Activated CD8-positive, alpha-beta memory T cell treated with anti-CD3 and anti-CD28 coated beads, Interleukin-2, amount 50 U/mL, for 48 hours (primary cell): ENCODE results near the gene LMBR1L.
A peak's percentile ranks its signal among the peaks of the same experiment; 100 is the strongest.
"Not testable (repeated sequence)": the region's sequence is repeated elsewhere in the genome, so short reads cannot be mapped to it uniquely, and the experiment has no call there.

Experiments used
- DNase-seq: peaks from one replicate; pipeline ENCODE4 v3.0.0-alpha.2; 2020

Gene LMBR1L, protein sequence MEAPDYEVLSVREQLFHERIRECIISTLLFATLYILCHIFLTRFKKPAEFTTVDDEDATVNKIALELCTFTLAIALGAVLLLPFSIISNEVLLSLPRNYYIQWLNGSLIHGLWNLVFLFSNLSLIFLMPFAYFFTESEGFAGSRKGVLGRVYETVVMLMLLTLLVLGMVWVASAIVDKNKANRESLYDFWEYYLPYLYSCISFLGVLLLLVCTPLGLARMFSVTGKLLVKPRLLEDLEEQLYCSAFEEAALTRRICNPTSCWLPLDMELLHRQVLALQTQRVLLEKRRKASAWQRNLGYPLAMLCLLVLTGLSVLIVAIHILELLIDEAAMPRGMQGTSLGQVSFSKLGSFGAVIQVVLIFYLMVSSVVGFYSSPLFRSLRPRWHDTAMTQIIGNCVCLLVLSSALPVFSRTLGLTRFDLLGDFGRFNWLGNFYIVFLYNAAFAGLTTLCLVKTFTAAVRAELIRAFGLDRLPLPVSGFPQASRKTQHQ

GRCh38 chr12:49110464-49111155 is at the start of gene LMBR1L:
Gene LMBR1L (minus strand): TSS chr12:49110847. CDS start chr12:49110555, 292 bp downstream.
- peak; percentile 93 for DNase-seq

- no peak for DNase-seq
Measured at GRCh38 chr12:49160399-49160798, 49.8 kb upstream of the LMBR1L start.

- DNase-seq: no peak
Measured at GRCh38 chr12:49154221-49154620, 43.6 kb upstream of the LMBR1L start.

DNA sequence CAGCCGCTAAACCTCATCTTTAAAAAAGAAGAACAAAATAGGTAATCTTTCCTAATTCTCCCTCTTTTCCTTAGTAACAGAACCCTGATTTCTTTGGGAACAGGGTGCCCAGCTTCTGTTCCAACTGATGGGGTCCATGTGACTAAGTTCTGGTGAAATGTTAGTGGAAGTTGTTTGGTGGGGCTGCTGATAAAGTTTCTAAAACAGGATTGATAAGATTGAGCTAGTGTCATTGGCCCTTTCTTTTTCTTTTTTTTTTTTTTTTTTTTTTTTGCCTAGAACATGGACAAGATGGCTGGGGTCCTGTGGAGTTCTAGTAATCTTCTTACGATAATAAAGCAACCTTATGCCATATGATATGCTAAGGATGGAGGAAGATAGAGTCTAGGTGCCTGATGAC is 36.7 kb upstream of the LMBR1L start:
- no peak for DNase-seq

DNA sequence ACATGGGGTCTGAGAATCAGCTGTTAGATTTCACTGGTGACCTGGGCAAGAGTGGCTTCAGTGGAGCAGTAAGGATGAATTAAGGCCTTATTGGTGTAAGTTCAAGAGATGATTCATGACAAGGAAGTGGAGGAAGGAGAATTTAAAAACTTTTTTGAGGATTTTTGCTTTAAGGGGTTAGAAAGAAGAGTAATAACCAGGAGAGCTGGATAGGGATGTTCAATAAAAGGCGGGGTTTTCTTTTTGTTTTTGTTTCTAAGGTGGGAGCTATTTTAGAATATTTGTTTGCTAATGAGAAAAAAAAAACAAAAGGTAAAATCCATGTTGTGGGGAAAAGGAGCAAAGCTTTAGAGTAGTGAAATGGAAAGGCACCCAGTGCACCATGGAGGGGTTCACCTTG is 35.8 kb upstream of the LMBR1L start:
- DNase-seq: no peak

DNA sequence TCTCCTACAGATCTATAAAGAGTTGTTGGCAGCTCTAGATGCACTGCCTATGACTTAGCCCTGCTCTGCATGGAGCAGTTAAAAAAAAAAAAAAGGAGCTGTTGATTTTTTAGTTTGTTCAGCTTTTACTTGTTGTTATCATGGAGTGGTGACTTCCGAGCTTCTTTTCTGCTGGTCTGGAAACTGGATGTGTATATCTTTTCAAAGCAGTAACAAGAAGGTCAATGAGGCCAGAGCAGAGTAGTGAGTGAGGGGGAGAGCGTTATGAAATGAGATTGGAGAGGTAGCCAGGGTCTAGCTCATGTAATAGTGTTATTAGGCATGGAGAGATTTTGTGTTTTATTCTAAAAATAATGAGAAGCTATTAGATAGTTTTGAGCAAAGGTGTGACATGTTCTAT is 33.7 kb upstream of the LMBR1L start:
- DNase-seq: no peak

GRCh38 chr12:49138999-49139398 is 28.4 kb upstream of the LMBR1L start:
- no peak for DNase-seq

DNA sequence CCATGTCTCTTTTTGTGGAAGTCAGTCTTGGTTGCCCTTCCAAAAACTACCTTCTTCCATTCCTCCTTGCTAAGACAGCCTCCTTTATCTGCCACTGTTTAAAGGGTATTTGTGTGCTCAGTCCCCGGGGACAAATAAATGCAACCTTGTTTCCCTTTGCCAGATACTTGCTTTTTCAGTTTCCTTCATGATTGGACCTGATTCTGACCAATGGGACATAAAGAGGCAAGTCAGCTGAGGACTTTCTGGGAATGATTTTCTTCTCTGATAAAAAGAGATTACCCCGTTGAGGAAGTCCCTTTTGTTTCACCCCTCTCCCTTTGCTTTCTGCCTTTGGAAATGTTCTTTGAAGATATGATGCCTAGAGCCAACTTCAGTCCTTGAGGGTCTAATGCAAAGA is 27.9 kb upstream of the LMBR1L start:
- no peak for DNase-seq

DNA sequence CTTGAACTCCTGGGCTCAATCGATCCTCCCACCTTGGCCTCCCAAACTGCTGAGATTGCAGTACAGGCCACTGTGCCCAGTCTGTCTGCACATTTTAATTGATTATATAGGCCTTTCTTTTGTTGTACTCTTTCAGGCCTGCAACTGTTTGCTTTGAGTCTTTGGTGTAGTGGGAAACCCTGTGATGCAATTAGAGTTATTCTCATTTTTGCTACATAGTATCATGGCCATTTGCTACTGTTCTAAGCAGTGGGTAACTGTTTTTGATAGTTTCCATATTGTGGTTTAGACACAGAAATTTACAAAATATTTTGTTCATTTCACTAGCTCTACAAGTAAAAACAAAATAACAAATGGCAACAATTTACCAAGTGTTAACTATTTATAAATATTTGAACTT is 26.8 kb upstream of the LMBR1L start:
- no peak for DNase-seq

DNA sequence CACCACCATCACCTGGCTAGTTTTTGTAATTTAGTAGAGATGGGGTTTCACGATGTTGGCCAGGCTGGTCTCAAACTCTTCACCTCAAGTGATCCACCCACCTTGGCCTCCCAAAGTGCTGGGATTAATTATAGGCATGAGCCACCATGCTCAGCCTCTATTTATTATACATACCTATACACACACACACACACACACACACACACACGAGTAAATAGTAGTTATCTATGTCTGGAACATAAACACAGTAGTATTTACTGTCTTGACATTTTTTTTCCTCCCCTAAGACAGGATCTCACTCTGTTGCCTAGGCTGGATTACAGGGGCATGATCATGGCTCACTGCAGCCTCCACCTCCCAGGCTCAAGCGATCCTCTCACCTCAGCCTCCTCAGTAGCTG is 26.4 kb upstream of the LMBR1L start:
- not testable (repeated sequence) for DNase-seq

- no peak for DNase-seq
Measured at GRCh38 chr12:49133590-49133989, 22.9 kb upstream of the LMBR1L start.

GRCh38 chr12:49133014-49133413 is 22.4 kb upstream of the LMBR1L start:
- no peak for DNase-seq

DNA sequence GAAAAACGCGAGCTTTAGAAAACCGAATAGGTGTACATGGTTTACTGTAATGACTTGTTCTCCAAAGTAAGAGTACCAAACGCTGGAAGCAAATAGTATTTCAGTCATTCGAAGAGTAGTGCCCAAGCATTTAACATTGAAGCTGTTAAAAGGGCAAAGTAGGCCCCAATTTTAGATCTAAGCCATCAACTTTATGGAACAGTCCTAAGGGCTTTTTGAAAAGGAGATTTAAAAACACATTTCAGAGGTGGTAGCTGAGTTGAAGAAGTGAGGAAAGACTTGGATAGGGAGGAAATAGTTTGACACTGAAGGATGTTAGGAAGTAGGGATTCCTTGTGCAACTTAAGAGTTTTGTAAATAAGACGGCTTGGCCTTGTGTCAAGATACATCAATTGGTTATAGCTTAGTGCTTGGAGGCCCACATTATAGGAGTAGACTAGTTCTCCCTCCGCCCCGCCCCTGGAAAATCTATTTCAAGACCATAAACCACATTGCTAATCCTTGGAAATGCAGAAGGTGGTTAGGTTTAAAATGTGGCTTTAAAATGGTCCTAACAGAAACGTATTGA is 21.3 kb upstream of the LMBR1L start:
- no peak for DNase-seq

DNA sequence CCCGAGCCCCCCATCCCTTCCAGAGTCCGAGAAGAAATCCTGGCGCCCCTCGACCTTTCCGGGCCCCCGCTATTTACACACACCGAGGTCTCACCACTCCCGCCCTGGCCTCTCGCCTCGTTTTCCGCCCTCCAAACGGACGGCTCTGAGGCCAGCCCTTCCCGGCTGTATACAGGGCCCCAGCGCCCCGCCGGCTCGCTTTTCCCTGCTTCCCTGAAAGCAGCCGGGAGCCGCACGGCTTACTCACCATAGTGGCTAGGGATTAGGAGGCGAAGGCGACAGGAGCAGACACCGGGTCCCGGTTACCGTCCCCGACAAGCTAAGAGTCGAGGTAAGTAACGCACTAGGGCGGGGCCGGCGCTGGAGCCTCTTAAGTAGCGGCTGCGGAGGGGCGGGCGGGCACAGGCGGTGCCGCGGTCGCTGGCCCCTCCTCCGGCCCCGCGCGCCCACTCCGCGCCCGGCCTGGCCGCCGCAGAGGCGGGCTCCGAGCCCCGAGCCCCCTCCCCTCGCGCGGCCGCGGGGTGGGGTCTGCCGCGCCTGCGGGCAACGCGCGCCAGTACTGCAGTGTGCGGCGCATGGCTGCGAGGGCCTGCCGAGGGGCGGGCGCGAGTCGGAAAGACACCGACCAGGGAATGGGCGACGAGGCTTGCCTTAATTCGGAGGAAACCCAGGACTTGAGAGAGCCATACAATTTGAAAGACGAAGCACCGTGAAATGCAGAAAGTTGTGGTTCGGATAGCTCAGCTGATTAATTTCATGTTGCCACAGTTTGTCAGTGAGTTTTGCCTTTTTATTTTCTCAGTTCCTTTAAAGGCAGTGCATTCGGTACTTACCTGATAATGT is 20.6 kb upstream of the LMBR1L start, which contains the start of gene TUBA1B:
TSS of gene TUBA1B (minus strand) at position 345 of the 843 bp plus-strand sequence. CDS start at position 250, 95 bp downstream.
- DNase-seq: peak; percentile 99

DNA sequence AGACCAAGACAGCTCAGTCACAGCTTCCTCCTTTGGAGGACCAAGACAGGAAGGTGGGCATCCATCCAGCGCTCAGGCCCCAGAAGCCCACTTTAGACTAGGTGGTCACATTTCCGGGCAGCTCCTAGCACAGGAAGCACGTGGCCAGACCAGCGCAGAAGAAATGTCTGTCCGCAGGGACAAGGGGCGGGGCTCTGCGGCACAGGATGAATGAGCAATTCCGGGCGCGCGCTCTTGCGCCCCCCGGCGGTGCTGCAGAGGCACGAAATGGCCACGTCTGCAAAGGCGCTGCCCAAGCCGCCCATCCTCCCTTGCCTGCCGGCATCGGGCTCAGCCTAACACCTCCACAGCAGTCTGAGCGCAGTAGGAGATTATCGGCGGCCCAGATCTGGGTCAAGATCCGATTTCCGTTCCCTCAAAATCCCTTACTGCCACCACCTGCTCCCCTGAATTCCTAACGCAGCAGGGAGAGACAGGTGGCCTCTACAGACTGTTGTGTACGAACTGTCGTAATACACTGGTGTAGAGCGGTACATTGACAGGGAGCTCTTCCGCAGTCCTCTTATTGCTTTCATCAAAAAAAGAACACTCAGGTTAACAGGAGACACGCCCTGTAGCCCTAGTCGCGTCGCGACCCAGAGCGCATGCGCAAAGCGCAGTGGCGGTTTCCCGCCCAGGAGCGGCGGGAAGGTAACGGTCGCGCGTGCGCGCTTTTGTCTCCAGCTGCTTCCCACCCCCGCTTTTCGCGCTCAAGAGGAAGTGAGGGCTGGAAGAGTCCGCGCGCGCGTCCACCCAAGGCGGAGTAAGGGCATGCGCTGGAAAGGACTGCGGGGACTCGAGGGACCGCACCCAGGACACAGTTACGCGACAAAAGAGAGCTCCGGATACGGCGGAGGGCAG is 19.8 kb upstream of the LMBR1L start:
- peak; percentile 98 for DNase-seq

DNA sequence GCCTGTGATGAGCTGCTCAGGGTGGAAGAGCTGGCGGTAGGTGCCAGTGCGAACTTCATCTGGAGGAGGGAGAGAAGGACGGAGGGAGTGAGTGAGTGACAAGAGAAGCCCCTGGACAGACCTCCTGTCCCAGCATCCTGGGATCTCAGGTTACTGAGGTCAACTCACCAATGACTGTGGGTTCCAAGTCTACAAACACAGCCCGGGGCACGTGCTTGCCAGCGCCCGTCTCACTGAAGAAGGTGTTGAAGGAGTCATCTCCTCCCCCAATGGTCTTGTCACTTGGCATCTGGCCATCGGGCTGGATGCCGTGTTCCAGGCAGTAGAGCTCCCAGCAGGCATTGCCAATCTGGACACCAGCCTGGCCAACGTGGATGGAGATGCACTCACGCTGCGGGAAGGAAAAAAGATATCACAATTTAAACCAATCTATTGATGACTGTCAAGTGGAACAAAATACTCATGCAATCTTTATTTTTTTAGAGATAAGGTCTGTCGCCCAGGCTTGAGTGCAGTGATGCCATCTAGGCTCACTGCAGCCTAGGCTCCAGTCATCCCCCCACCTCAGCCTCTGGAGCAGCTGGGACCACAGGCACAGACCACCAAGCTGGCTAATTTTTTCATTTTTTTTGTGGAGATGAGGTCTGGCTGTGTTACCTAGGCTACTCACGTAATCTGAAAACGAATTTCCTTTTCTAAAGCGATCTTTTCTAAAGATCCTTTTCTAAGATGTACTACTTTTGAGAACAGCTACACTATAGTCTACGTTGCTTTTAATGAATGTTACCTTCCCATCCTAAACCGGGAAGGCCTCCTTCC is 18.9 kb upstream of the LMBR1L start:
- peak; percentile 63 for DNase-seq

GRCh38 chr12:49127971-49128370 is 17.3 kb upstream of the LMBR1L start:
- not testable (repeated sequence) for DNase-seq

DNA sequence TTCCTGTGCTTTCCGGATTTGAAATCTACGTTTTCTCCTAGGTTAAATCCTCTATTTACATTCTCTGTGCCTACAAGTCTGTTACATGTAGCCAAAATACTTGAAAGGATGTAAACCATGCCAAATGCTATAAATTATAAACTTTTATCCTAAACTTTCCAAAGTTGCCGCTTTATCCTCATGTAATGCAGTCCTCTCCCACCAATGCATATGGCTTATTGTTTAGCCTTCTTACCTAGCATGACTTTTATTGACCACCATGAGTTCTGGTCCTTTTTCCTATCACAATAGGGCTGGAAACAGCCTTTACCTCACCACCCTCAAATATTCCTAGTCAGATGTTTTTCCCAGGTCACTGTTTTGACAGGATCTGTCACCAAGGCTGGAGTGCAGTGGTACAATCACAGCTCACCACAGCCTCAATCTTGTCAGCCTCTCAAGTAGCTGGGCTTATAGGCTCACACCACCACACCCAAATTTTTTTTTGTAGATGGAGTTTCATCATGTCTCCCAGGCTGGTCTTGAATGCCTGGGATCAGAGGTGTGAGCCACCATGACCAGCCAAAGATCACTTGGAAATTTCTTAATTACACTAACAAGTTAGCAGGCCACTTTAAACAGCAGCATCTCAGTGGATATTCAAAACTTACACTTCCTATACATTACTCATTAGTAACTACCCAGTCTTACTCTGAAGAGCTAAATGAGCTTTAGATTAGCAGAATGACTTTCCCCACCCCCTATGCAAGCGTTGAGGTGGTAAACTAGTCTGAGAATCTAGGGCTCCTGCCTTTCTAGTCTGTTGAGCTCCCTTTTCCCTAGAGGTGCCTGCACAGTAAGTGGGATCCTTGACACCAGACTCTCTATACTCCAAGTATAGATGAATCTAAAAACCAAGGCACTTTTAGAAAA is 16.5 kb upstream of the LMBR1L start:
- peak; percentile 58 for DNase-seq

DNA sequence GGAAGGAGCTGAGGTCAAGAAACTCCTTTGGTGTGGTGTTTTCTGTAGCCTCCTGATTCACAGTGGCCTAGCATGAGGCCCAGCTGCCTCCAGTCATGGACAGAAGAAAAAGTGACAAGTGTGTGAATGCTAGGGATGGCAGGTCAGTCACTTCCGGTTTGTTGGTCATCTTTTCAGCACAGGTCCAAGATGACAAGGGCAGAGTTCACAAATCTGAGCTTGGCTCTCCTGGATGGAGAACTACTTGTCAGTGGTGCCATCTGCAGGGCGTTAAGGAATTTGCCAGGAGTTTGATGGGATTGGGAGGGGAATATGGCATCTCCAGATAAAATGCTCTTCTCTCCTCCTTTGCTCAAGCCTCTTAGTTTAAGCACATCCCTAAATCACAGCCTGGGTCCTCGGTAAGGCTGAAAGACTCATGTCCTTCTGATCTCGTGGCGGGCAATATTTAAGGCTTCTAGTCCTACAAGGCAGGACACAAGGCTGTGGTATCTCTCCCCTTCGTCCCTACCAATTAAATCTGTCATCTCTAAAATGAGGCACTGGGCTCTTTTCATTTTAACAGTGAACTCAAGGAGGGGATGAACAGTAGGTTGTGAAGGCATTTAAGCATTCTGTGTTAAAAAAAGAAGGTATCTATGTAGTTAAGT is 10.5 kb upstream of the LMBR1L start:
- DNase-seq: no peak
